Breast epithelium (tissue), 4 donors: ENCODE measurements around the gene SLX4IP. TPM values are rescaled to one million over a fixed set of nuclear protein-coding genes. Genes with fewer than 3 reads are reported as not detected.
A peak's percentile ranks its signal among the peaks of the same experiment; 100 is the strongest.

ENCODE experiments used
- DNase-seq, 2 donors: peaks; one replicate each; pipeline ENCODE4 v3.0.0-alpha.2; 2019; ENCODE audit warnings: low spot score in 2 of 2
- H3K27ac ChIP-seq, 2 donors: fragments of 200-600 bp; sonication (generic) in 1 of 2; one replicate each; pipeline ENCODE4 v1.5.1; 2016 to 2019; ENCODE audit warnings: mild to moderate bottlenecking in 1 of 2
- H3K27me3 ChIP-seq, 2 donors: fragments of 200-600 bp; sonication (generic) in 1 of 2; one replicate each; pipeline versions ENCODE4 v1.5.1 to v1.6.0; 2017 to 2019; ENCODE audit warnings: control low read depth in 1 of 2, mild to moderate bottlenecking in 1 of 2
- H3K36me3 ChIP-seq: fragments of 200-600 bp; one replicate; pipeline ENCODE4 v1.5.1; 2019
- H3K4me1 ChIP-seq, 2 donors: fragments of 200-600 bp; sonication (generic); one replicate each; pipeline ENCODE4 v1.5.1; 2016 to 2019; ENCODE audit warnings: control low read depth in 1 of 2
- H3K4me3 ChIP-seq, 3 donors: fragments of 200-600 bp; sonication (generic); 1 replicate in 2 of 3; 2 replicates in 1 of 3; pipeline ENCODE4 v1.5.1; 2016 to 2019; ENCODE audit warnings: mild to moderate bottlenecking in 3 of 3, moderate library complexity in 2 of 3
- H3K9me3 ChIP-seq, 2 donors: fragments of 200-600 bp; sonication (generic) in 1 of 2; one replicate each; pipeline ENCODE4 v1.5.1; 2016 to 2019; ENCODE audit warnings: control low read depth in 1 of 2
- POLR2A ChIP-seq: fragments of 450-650 bp; IDR thresholded peaks from one replicate; pipeline ENCODE4 v1.6.1; 2016; ENCODE audit warnings: antibody characterized with exemption, mild to moderate bottlenecking, moderate library complexity
- POLR2AphosphoS5 ChIP-seq, 3 donors: sonication (generic); formaldehyde crosslinking; IDR thresholded peaks; one replicate each; pipeline ENCODE4 v1.6.1; 2017; ENCODE audit warnings: antibody characterized with exemption in 3 of 3
- intact Hi-C: fragments of 100-400 bp; cut with DNase I; formaldehyde crosslinking; loops from one replicate; pipeline ENCODE4 v1.15.1; 2023; ENCODE audit warnings: low total_unique reads
- total RNA-seq, 3 donors: library from RNA; depleted of rRNA; stranded (reverse); fragments of >200 nt; gene quantifications; one replicate each; pipeline ENCODE4 v1.1.0, GENCODE V29; 2016
- TF ChIP-seq, protein P1 (sequence below), 3 donors: fragments of 450-650 bp; IDR thresholded peaks; one replicate each; pipeline ENCODE4 v1.5.1; 2016 to 2017; ENCODE audit warnings: antibody characterized with exemption in 3 of 3, mild to moderate bottlenecking in 3 of 3, moderate library complexity in 3 of 3

Gene SLX4IP
- total RNA-seq, 3 donors from 2014 or later = 4.2 to 6.9 (median 5.9) TPM

- no peaks in the 10 kb centered on the region for H3K9me3 ChIP-seq
- H3K36me3 ChIP-seq = no peaks in the 10 kb centered on the region
- H3K4me3 ChIP-seq = no peak overlapping the region
- no peak for DNase-seq
- no peak for TF ChIP-seq POLR2AphosphoS5 (IDR thresholded peaks at IDR 0.05)
- TF ChIP-seq POLR2A = no peak
- TF ChIP-seq, protein P1, sequence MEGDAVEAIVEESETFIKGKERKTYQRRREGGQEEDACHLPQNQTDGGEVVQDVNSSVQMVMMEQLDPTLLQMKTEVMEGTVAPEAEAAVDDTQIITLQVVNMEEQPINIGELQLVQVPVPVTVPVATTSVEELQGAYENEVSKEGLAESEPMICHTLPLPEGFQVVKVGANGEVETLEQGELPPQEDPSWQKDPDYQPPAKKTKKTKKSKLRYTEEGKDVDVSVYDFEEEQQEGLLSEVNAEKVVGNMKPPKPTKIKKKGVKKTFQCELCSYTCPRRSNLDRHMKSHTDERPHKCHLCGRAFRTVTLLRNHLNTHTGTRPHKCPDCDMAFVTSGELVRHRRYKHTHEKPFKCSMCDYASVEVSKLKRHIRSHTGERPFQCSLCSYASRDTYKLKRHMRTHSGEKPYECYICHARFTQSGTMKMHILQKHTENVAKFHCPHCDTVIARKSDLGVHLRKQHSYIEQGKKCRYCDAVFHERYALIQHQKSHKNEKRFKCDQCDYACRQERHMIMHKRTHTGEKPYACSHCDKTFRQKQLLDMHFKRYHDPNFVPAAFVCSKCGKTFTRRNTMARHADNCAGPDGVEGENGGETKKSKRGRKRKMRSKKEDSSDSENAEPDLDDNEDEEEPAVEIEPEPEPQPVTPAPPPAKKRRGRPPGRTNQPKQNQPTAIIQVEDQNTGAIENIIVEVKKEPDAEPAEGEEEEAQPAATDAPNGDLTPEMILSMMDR (IDR thresholded peaks at IDR 0.05) = no peak
- intact Hi-C loops = no loop called here
- no peaks in the 10 kb centered on the region for H3K27me3 ChIP-seq
- peaks cover 0 to 14% of the 10 kb centered on the region in 2 donors for H3K4me1 ChIP-seq
- H3K27ac ChIP-seq = no peak overlapping the region
Observed at GRCh38 chr20:10498200-10498599, 63.1 kb downstream of the SLX4IP start.

DNA sequence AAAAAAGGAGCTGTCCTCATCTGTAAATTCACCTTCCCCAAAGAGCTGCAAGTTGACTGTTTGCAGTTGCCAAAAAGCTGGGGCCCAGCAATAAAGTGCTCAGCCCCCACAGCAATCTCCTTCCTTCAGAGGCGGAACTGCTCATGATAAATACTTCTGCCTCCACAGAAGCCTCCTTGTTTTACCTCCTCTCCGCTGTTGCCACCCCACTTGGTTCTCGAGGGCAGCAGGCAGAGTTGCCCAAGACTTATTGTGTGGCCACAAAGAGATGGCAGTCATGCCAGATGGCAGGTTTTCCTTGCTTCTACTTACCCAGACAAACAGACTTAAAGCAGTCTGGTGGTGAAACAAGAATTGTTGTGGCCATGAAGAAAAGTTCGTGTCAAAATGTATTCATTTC is 66.3 kb downstream of the SLX4IP start:
- Histone ChIP-seq H3K4me3 (peak overlapping the region in 2 of 3 donors; percentile 6 to 42), H3K9me3 (no peaks in the 10 kb centered on the region), H3K27me3 (no peaks in the 10 kb centered on the region), H3K4me1 (peaks cover 0 to 14% of the 10 kb centered on the region in 2 donors), H3K27ac (peak overlapping the region; percentile 25 to 60), H3K36me3 (no peaks in the 10 kb centered on the region)
- DNase-seq = peak in 1 of 2 donors; percentile 89
- intact Hi-C loops = no loop called here
- TF ChIP-seq POLR2A = no peak
- peak in 1 of 3 donors; percentile 71 for TF ChIP-seq POLR2AphosphoS5 (IDR thresholded peaks at IDR 0.05)
- TF ChIP-seq, protein P1 (IDR thresholded peaks at IDR 0.05) = no peak

GRCh38 chr20:10502098-10502526 is 67.0 kb downstream of the SLX4IP start:
- H3K4me3 ChIP-seq = peak overlapping the region in 2 of 3 donors; percentile 6 to 42
- H3K4me1 ChIP-seq = peaks cover 0 to 14% of the 10 kb centered on the region in 2 donors
- no peaks in the 10 kb centered on the region for H3K36me3 ChIP-seq
- no peak for DNase-seq
- no peaks in the 10 kb centered on the region for H3K9me3 ChIP-seq
- no peaks in the 10 kb centered on the region for H3K27me3 ChIP-seq
- intact Hi-C loops = no loop called here
- TF ChIP-seq POLR2A (no peak), POLR2AphosphoS5 (IDR thresholded peaks at IDR 0.05) (no peak)
- TF ChIP-seq, protein P1 (IDR thresholded peaks at IDR 0.05) = no peak
- peak overlapping the region; percentile 25 to 60 for H3K27ac ChIP-seq

DNA sequence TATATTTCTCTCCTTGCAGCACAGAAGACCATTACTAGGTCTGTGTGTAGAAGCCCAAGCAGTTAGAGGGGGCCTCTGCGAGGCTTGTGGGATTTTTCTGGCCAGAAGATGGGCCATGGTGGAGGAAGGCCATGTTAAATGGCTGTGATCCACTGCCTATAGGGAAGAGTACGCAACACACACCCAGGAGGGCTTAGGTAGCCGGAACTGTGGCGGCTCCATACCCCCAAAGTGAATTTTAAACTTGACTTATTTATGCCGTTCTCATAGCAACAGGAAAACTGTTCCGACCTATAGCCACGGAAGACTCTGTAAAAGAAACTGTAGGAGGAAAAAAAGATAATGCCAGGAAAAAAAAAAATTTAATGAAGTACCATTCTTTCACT is 69.5 kb downstream of the SLX4IP start:
- DNase-seq = no peak
- Histone ChIP-seq H3K27ac (peak overlapping the region; percentile 48 to 77), H3K4me3 (no peak overlapping the region), H3K27me3 (no peaks in the 10 kb centered on the region), H3K36me3 (no peaks in the 10 kb centered on the region), H3K9me3 (no peaks in the 10 kb centered on the region), H3K4me1 (peaks cover 4 to 20% of the 10 kb centered on the region in 2 donors)
- intact Hi-C loops = no loop called here
- TF ChIP-seq, protein P1 (IDR thresholded peaks at IDR 0.05) = no peak
- TF ChIP-seq POLR2AphosphoS5 (IDR thresholded peaks at IDR 0.05) = no peak
- no peak for TF ChIP-seq POLR2A

DNA sequence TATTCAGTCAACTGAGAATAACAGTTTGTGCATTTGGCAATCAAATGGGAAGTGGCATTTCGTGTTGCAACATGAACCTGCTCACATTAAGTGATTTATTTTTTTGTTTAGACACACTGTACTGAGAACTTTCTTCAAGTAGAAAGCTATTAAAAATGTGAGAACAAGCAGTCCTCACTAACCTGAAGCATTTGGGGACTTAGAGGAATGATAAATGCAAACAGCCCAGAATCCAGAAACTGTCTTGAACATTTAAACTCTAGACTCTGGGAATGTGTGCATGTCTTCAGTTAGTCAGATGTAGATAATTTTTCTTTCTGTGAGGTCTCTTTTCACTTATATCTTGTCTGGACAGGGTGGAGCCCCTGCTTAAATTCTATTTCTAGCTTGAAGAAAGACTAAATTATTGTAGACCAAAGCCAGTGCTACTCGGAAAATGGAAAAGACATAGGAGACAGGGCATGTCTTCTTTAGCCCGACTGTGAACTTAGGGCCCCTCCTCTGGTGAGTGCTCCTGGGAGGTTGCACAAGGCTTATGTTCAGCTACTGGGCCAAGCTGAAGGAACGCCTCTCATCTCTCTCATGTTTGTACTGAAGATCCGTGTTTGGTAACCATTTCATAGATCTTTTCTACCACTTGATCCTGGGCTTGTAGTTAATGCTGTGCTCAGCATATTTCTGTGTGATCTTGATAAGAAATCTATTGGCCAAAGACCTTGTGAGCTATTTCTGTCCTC is 70.1 kb downstream of the SLX4IP start:
- H3K4me3 ChIP-seq = peak overlapping the region in 1 of 3 donors; percentile 24
- H3K9me3 ChIP-seq = no peaks in the 10 kb centered on the region
- peak in 1 of 3 donors; percentile 70 for TF ChIP-seq POLR2AphosphoS5 (IDR thresholded peaks at IDR 0.05)
- TF ChIP-seq POLR2A = no peak
- no peaks in the 10 kb centered on the region for H3K27me3 ChIP-seq
- intact Hi-C loops = no loop called here
- peaks cover 4 to 20% of the 10 kb centered on the region in 2 donors for H3K4me1 ChIP-seq
- H3K27ac ChIP-seq = peak overlapping the region; percentile 69 to 77
- DNase-seq = peak in 1 of 2 donors; percentile 44
- H3K36me3 ChIP-seq = no peaks in the 10 kb centered on the region
